GM10847 (cell line): Measurements from ENCODE around the gene PKM.

ENCODE experiments used
- POLR2A ChIP-seq: IDR thresholded peaks from 2 replicates; pipeline ENCODE4 v1.6.1; 2011; ENCODE audit not compliant: insufficient read length; ENCODE audit errors: extremely low read depth

Gene PKM

GRCh38 chr15:72161361-72162132, 69.4 kb downstream of the PKM start:
- TF ChIP-seq POLR2A: no peak

- TF ChIP-seq POLR2A: no peak
Measured at GRCh38 chr15:72160696-72161245, 70.2 kb downstream of the PKM start.

- TF ChIP-seq POLR2A: no peak
Measured at GRCh38 chr15:72156928-72157327, 74.1 kb downstream of the PKM start.

GRCh38 chr15:72155635-72156616, 75.1 kb downstream of the PKM start:
- TF ChIP-seq POLR2A: no peak

GRCh38 chr15:72155003-72155621, 75.9 kb downstream of the PKM start:
- no peak for TF ChIP-seq POLR2A

- TF ChIP-seq POLR2A: no peak
Measured at GRCh38 chr15:72154316-72154715, 76.7 kb downstream of the PKM start.

- TF ChIP-seq POLR2A: no peak
Measured at GRCh38 chr15:72153269-72154000, 77.6 kb downstream of the PKM start.
